GM18519 (cell line): ENCODE data around the gene GMCL1.
"Not testable (repeated sequence)": the region's sequence is repeated elsewhere in the genome, so short reads cannot be mapped to it uniquely, and the experiment has no call there.

ENCODE experiments used
- ATAC-seq: cut with Tn5 transposase; IDR thresholded peaks from one replicate; pipeline ENCODE4 v1.9.1; 2021; ENCODE audit warnings: mild to moderate bottlenecking, moderate library complexity; ENCODE audit not compliant: unreplicated experiment, low FRiP score

GMCL1 gene

GRCh38 chr2:69829256-69830044 lies at the start of gene GMCL1:
Gene GMCL1 (plus strand): TSS chr2:69829660. CDS start chr2:69829893, 233 bp downstream.
- peak; percentile 84 for ATAC-seq

GRCh38 chr2:69780921-69781320 lies 48.5 kb upstream of the GMCL1 start:
- ATAC-seq = no peak

- ATAC-seq = no peak
Measured at GRCh38 chr2:69781321-69782248, 47.9 kb upstream of the GMCL1 start.

- ATAC-seq = no peak
Measured at GRCh38 chr2:69784228-69784627, 45.2 kb upstream of the GMCL1 start.

GRCh38 chr2:69785358-69785757 lies 44.1 kb upstream of the GMCL1 start:
- ATAC-seq = no peak

GRCh38 chr2:69786052-69786560 lies 43.4 kb upstream of the GMCL1 start:
- no peak for ATAC-seq

- peak; percentile 47 for ATAC-seq
Measured at GRCh38 chr2:69789175-69789721, 40.2 kb upstream of the GMCL1 start.

- peak; percentile 53 for ATAC-seq
Measured at GRCh38 chr2:69789772-69790600, 39.5 kb upstream of the GMCL1 start.

GRCh38 chr2:69790601-69790959 lies 38.9 kb upstream of the GMCL1 start:
- no peak for ATAC-seq

- no peak for ATAC-seq
Measured at GRCh38 chr2:69791045-69791444, 38.4 kb upstream of the GMCL1 start.

- ATAC-seq = no peak
Measured at GRCh38 chr2:69796174-69796573, 33.3 kb upstream of the GMCL1 start.

- ATAC-seq = no peak
Measured at GRCh38 chr2:69797235-69797634, 32.2 kb upstream of the GMCL1 start.

- ATAC-seq = no peak
Measured at GRCh38 chr2:69797836-69798289, 31.6 kb upstream of the GMCL1 start.

GRCh38 chr2:69798290-69798908 lies 31.1 kb upstream of the GMCL1 start:
- ATAC-seq = no peak

GRCh38 chr2:69798909-69799526 lies 30.4 kb upstream of the GMCL1 start:
- ATAC-seq = no peak

- no peak for ATAC-seq
Measured at GRCh38 chr2:69801745-69802290, 27.6 kb upstream of the GMCL1 start.

- ATAC-seq = not testable (repeated sequence)
Measured at GRCh38 chr2:69802781-69803367, 26.6 kb upstream of the GMCL1 start.

GRCh38 chr2:69804416-69804815 lies 25.0 kb upstream of the GMCL1 start:
- no peak for ATAC-seq
